ENCODE results near the gene WNK2.

GRCh38 chr9:93182572-93182971 is 1.4 kb upstream of the WNK2 start:
- TF ChIP-seq CTCF (IDR thresholded peaks at IDR 0.05; ENCODE audit: insufficient read depth, low read depth, low read length) (no peak), EZH2 (IDR thresholded peaks at IDR 0.05; ENCODE audit: insufficient read depth, low read length) (no peak)
